Measurements from ENCODE around the gene MCOLN1.
A peak's percentile ranks its signal among the peaks of the same experiment; 100 is the strongest.

The MCOLN1 gene

DNA sequence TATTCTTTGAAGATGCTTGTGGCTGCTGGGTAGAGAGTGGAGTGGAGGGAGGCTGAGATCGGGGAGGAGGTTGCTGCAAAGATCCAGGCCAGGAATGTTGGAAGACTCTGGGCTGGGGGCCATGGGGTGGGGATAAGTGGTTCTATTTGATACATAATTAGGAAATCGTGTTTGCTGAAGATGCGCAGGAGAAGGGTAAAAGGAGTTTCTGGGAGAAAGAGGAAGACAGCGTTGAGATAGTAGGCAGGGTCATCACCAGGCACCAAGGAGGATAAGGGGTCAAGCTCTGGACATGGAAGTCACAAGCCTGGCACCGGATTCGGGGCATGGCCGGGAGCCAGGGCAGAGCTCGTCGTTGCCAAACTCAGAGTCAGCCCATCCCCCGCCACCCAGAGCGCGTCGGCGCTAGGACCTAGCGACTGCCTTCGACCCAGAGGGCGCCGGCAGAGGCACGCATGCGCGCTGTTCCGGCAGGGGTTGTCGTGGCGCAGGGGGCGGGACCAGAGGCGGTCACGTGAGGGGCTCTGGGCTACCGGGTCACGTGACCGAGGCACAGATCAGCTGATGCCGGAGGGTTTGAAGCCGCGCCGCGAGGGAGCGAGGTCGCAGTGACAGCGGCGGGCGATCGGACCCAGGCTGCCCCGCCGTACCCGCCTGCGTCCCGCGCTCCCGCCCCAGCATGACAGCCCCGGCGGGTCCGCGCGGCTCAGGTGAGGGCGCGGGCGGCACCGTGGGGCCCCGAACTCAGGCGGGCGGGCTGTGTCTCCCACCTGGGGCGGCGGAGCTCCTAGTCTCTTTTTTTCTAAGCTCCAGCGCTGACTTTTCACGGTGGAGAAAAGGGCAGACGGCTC lies at the start of gene MCOLN1:
Gene MCOLN1 (plus strand): TSS at position 553 of the 851 bp plus-strand sequence. CDS start 127 bp downstream, at position 680.
- in situ Hi-C loops (cut with HindIII; ENCODE audit: low sequenced_read_pairs), result no loop called here
- DNase-seq (ENCODE audit: low read depth, low spot score), result peak; percentile 96
- H3K4me3 ChIP-seq (ENCODE audit: low read depth, low read length), result peak within 1 kb of the TSS; percentile 79
- TF ChIP-seq, protein P1, sequence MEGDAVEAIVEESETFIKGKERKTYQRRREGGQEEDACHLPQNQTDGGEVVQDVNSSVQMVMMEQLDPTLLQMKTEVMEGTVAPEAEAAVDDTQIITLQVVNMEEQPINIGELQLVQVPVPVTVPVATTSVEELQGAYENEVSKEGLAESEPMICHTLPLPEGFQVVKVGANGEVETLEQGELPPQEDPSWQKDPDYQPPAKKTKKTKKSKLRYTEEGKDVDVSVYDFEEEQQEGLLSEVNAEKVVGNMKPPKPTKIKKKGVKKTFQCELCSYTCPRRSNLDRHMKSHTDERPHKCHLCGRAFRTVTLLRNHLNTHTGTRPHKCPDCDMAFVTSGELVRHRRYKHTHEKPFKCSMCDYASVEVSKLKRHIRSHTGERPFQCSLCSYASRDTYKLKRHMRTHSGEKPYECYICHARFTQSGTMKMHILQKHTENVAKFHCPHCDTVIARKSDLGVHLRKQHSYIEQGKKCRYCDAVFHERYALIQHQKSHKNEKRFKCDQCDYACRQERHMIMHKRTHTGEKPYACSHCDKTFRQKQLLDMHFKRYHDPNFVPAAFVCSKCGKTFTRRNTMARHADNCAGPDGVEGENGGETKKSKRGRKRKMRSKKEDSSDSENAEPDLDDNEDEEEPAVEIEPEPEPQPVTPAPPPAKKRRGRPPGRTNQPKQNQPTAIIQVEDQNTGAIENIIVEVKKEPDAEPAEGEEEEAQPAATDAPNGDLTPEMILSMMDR (IDR thresholded peaks at IDR 0.05; ENCODE audit: low read depth, low read length), result no peak

DNA sequence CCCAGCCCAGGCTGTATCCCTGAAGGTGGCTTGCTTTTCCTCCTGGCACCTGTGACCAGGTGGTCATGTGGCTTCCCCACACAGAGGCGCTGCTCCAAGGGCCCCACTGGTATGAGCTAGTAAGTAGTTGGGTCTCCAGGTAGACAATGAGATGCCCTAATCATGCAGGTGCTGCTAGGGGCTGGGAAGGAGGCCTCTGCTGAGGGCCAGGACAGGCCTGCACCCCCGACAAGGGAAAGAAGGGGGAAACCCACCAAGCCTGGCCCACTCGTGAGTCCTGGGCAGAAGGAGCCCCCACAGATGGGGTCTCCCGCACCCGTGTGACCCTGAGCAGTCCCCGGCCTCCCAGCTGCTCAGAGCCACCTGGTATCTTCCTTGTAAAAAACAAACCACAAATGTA lies 46.8 kb upstream of the MCOLN1 start:
- in situ Hi-C loops (cut with HindIII; ENCODE audit: low sequenced_read_pairs), result no loop called here

DNA sequence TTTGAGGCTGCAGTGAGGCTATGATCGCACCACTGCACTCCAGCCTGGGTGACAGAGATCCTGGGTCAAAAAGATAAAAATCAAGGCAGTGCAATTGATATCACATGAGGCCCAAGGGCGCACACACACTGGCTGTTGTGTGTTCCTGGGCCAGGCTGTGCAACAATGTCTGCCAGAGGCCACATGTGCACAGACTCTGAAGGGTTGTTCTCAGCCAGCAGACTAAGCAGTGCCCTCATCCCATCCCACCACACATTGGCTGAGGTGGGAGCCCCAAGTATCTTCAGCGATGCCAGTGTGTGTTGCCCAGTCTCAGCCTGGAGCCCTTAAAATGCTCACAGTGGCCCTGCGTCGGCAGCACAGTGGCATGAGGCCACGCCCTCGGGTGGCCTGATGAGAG lies 46.2 kb upstream of the MCOLN1 start:
- H3K4me3 ChIP-seq (ENCODE audit: low read depth, low read length), result no peak overlapping the region
- in situ Hi-C loops (cut with HindIII; ENCODE audit: low sequenced_read_pairs), result no loop called here
- TF ChIP-seq, protein P1 (IDR thresholded peaks at IDR 0.05; ENCODE audit: low read depth, low read length), result no peak
- DNase-seq (ENCODE audit: low read depth, low spot score), result no peak

More for the DNA sequence above, 46.8 kb upstream of the MCOLN1 start:
- no peak overlapping the region for H3K4me3 ChIP-seq (ENCODE audit: low read depth, low read length)
- no peak for DNase-seq (ENCODE audit: low read depth, low spot score)
- TF ChIP-seq, protein P1 (IDR thresholded peaks at IDR 0.05; ENCODE audit: low read depth, low read length), result no peak

DNA sequence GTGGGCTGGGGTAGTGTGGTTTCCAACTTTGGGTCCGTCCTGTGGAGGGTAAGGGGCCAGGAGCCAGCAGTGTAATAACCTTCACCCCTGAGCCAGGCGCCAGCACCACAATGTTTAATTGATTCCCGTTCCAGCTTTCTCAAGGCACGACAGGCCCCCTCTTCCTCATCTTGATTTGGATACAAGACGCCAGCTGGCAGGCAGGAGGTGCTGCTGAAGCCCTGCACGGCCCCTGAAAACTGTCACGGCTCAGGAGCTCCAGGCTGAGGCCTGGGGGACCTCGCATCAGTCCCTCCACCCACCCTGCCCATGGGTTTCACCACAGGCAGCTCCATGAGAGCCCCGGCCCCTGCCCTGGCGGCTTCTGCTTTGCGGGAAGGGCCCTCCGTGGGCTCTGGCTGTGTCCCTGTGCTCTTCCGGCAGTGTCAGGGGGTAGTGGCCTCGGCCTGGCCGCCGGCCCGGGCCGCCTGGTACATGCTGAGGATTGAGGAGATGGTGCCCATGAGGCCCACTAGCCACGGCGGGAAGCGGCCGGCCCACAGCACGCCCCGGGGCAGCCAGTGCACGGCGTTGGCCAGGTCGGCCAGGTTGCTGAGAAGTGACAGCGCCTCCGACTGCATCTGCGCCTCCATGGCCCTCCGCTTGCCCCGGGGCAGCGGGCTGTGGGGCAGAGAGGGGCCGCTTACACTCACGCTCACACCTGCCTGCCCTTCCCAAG lies 45.5 kb upstream of the MCOLN1 start:
- in situ Hi-C loops (cut with HindIII; ENCODE audit: low sequenced_read_pairs), result no loop called here
- H3K4me3 ChIP-seq (ENCODE audit: low read depth, low read length), result no peak overlapping the region
- TF ChIP-seq, protein P1 (IDR thresholded peaks at IDR 0.05; ENCODE audit: low read depth, low read length), result no peak
- no peak for DNase-seq (ENCODE audit: low read depth, low spot score)

DNA sequence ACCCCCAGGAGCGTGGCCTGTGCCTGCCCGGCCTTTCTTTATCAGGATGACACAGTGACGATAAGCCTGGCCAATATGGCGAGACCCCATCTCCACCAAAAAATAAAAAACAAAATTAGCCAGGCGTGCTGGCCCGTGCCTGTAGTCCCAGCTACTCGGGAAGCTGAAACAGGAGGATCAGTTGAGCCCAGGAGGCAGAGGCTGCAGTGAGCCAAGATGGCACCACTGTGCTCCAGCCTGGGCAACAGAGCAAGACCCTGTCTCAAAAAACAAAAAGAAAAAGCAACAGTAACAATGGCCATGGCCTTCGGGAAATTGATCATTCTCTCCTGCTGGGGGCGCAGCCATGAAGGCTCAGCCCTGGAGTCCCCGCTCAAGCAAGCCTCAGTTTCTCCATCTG lies 44.7 kb upstream of the MCOLN1 start:
- in situ Hi-C loops (cut with HindIII; ENCODE audit: low sequenced_read_pairs), result no loop called here
- no peak overlapping the region for H3K4me3 ChIP-seq (ENCODE audit: low read depth, low read length)
- TF ChIP-seq, protein P1 (IDR thresholded peaks at IDR 0.05; ENCODE audit: low read depth, low read length), result no peak
- no peak for DNase-seq (ENCODE audit: low read depth, low spot score)

DNA sequence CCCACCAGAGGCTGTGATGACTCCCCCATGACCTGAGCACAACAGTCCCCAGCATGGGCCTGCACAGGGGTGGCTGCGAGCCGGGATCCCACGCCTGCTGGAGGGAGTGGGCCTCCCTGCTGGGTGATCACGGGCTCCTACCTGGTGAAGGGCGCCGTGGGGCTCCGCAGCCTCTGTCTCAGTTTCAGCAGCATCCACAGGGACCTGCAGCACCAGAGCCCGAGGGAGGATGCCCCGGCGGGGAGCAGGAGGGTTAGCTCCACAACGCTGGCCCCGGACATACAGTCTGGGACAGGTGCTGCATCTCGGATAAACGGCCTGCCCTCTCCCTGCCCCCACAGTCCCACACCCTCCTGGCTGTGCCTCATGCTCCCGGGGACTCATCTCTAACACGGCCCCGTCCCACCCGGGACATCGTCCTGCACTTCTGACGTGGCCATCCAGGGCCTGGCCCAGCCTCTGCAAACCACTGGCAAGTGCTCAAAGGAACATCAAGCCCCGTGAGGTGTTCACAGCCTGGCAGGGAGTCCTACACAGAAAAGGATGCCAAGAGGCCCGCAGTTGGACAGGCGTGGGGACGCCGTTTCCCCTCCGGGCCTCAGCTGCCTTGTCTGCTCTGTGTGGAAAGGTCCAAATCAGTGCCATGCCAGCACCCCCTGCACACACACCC lies 44.1 kb upstream of the MCOLN1 start:
- DNase-seq (ENCODE audit: low read depth, low spot score), result peak; percentile 6
- in situ Hi-C loops (cut with HindIII; ENCODE audit: low sequenced_read_pairs), result no loop called here

More for the DNA sequence above, 44.1 kb upstream of the MCOLN1 start:
- TF ChIP-seq, protein P1 (IDR thresholded peaks at IDR 0.05; ENCODE audit: low read depth, low read length), result no peak
- no peak overlapping the region for H3K4me3 ChIP-seq (ENCODE audit: low read depth, low read length)

Data from astrocyte of the spinal cord (primary cell).